GM21367 (cell line): ENCODE data around the gene TSEN54.
A peak's percentile ranks its signal among the peaks of the same experiment; 100 is the strongest.

Experiments used
- ATAC-seq: cut with Tn5 transposase; IDR thresholded peaks from one replicate; pipeline ENCODE4 v1.9.1; 2021; ENCODE audit not compliant: unreplicated experiment

The TSEN54 gene

DNA sequence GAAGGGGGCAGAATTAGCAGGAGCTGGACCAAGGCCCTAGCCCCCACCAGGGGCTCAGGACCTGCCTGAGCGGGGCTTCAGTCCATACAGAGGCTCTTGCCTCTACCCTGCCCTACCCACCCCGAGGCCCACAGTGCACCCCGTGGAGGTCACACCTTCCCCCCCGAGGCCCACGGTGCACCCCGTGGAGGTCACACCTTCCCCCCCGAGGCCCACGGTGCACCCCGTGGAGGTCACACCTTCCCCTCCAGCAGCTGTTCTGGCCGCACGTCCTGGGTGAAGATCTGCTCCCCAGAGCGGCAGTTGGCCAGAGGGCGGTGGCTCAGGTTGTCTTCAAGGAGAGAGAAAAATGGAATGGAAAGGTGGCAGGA is 12.4 kb upstream of the TSEN54 start:
- no peak for ATAC-seq

GRCh38 chr17:75504347-75505151 is 11.8 kb upstream of the TSEN54 start:
- ATAC-seq = no peak

GRCh38 chr17:75505152-75505409 is 11.2 kb upstream of the TSEN54 start:
- ATAC-seq = no peak

GRCh38 chr17:75505640-75506039 is 10.7 kb upstream of the TSEN54 start:
- no peak for ATAC-seq

- ATAC-seq = no peak
These were observed 10.2 kb upstream of the TSEN54 start for GRCh38 chr17:75506134-75506533.

- no peak for ATAC-seq
These were observed 9.4 kb upstream of the TSEN54 start for GRCh38 chr17:75506888-75507287.

DNA sequence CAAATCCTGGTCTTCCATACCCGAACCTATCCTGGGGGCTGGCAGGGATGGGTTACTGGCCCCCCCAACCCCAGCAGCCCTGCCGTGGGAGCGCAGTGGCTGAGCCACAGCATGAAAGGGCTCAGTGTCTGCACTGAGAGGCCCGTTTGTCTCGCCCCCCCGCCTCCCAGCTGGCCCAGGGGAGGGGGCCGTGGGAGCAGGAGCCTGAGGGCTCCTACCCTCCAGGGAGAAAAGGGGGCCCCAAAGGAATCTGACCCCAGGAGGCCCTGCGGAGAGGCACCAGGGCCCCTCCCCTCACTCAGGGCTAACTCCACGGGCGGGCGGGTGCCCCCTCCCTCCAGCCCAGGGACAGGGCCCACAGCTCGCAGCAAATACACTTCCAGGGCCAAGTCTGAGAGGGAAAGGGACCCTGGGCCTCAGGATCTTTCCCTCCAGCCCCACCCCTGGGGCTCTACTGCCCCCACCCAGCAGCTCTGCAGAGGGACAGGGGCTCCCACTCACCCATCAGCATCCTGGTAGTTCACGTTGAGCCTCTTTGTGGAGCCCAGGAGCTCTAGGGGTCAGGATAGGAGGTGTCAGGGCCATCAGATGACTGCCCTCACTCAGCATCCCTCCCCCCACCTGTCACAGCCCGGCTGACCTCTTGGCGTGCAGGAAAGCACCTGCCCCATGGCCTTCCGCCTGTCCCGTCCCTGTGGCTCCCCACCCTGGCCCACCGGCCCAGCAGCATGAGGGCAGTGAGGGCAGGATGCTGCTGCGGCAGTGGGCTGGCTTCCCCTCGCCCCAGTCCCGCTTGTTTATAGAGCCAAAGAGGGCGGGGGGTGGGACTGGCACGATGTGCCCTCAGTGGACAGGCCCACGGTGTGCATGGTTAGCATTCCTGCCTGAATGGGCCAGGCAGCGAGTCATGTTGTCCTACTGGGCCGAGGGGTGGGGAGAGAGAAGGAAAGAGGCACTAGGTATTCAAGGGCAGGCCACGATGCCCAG is 8.3 kb upstream of the TSEN54 start:
- ATAC-seq = no peak

GRCh38 chr17:75508931-75509361 is 7.4 kb upstream of the TSEN54 start:
- ATAC-seq = no peak

- ATAC-seq = no peak
These were observed 6.6 kb upstream of the TSEN54 start for GRCh38 chr17:75509528-75510258.

DNA sequence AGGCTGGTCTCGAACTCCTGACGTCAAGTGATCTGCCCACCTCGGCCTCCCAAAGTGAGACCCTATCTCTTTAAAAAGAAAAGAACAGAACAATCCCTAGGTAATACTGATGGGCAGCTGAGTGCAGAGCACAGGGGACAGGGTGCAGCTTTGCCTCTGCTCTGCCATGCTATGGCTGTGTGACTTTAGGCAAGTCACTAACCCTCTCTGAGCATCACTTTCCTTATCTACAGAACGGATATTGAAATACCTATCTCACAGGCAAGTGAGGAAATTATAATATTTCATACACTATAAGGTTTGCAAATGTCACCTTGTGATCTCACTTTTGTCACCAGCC is 5.1 kb upstream of the TSEN54 start:
- no peak for ATAC-seq

DNA sequence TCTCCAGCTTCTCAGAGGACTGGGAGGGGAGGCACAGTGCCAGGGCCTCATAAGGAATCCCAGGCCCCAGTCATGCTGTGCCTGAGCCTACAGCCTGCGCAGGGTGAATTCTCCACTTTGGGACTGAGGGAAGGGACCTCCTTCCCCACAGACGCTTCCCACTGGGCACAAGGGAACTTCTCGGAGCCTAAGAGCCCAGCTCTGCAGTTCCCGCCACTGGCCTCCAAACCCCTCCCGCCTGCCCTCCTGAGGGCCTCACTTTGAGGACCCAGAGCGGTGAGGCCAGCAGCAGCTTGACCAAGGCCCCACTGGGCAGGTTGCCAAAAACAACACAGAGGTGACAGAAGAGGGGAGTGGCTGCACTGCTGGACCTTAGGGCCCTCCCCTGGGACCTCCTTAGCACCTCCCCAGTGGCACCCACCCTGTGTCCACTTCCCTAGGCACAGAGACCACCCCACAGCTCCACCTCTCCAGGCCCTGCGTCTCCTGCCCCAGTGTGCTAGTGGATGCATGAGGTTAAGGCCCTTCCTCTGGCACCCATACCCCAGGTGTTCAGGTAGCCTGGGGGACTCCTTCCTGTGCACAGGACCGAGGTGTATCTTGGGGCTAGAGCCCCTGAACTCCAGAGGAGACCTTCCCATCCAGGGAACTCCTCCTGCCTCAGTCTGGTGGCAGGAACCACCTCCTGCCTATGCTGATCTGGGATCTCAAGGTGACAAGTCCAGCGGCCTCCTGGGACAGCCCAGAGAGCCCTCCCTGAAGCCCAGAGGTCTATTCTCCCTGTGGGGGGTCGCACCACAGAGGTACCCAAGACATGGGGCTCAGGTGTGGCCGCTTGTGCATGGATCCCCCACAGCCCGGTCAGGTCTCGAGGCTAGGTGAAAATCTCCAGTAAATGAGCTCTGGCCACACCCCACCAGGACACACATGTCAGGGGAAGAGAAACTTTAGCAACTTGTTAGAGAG is 4.4 kb upstream of the TSEN54 start:
- ATAC-seq = no peak

GRCh38 chr17:75512926-75513640 is 3.2 kb upstream of the TSEN54 start:
- no peak for ATAC-seq

GRCh38 chr17:75513641-75514000 is 2.7 kb upstream of the TSEN54 start:
- no peak for ATAC-seq

DNA sequence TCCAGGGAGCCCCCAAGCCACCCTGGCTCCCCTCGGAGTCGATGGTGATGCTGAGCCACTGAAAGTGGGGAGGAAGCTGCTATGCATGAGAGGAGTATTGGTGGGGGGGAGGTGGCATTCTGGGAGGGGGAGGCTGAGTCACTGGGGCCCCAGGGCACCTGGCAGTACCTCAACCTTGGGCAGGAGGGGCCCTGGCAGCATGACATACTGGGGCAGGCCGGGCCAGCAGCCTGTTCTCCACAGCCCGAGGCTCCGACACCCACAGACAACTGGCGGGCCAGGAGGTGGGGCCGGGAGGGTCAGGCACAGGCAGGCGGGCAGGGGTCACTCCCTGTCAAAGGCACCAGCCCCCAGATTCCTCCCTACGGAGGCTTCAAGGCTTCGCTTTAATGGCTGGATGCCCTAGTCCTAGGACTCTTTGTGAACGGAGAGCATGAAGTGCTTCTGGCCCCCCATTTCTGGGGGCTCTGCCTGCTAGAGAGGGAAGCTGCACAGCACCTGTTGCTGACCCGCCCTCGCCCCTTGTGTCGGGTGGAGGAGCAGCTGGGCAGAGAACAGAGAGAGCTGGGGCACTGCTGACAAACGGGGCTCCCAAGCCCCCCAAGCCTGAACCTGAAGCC is 1.9 kb upstream of the TSEN54 start:
- no peak for ATAC-seq

GRCh38 chr17:75514919-75515495 is 1.3 kb upstream of the TSEN54 start:
- no peak for ATAC-seq

GRCh38 chr17:75515496-75516254 is 653 bp upstream of the TSEN54 start, which contains the start of gene CASKIN2:
CASKIN2 (minus strand) TSS chr17:75515537; CDS start chr17:75513804, 1,733 bp downstream.
- peak; percentile 40 for ATAC-seq

DNA sequence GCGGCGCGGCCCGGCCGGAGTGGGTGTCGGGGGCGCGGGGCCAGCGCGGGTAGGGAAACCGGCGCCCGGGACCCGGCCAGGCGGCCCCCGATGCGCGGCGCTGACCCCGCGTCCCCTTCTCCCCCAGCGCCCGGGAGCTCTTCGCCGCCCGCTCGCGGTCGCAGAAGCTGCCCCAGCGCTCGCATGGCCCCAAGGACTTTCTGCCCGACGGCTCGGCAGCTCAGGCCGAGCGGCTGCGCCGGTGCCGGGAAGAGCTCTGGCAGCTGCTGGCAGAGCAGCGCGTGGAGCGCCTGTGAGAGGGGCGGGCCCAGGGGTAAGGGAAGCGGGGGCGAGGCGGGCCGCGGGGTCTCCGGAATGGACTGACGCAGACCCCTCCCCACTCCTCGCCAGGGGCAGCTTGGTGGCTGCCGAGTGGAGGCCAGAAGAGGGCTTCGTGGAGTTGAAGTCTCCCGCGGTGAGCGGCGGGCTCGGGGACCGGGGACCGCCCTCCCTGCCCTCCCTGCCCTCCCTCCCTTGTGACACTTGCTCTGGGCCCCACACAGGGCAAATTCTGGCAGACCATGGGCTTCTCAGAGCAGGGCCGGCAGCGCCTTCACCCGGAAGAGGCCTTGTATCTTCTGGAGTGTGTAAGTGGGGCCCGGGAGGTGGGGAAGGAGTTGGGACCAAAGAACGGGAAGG is 430 bp downstream of the TSEN54 start:
- ATAC-seq = peak; percentile 8
